Uterus (tissue), 4 donors: ENCODE measurements around the gene DCC. TPM values are rescaled to one million over a fixed set of nuclear protein-coding genes. Genes with fewer than 3 reads are reported as not detected.

ENCODE experiments used
- DNase-seq, 2 donors: peaks; one replicate each; pipeline ENCODE4 v3.0.0-alpha.2; 2019 to 2020
- H3K27ac ChIP-seq, 2 donors: fragments of 200-600 bp; sonication (generic); 1 replicate in 1 of 2; 2 replicates in 1 of 2; pipeline ENCODE4 v1.5.1; 2016 to 2018
- H3K27me3 ChIP-seq, 2 donors: fragments of 200-600 bp; sonication (generic); one replicate each; pipeline ENCODE4 v1.5.1; 2018 to 2019; ENCODE audit warnings: control low read depth in 1 of 2
- H3K36me3 ChIP-seq, 2 donors: fragments of 200-600 bp; sonication (generic); one replicate each; pipeline ENCODE4 v1.5.1; 2019; ENCODE audit warnings: control low read depth in 1 of 2
- H3K4me1 ChIP-seq, 2 donors: fragments of 200-600 bp; sonication (generic); one replicate each; pipeline ENCODE4 v1.5.1; 2018 to 2019; ENCODE audit warnings: control low read depth in 1 of 2
- H3K4me3 ChIP-seq, 2 donors: fragments of 200-600 bp; sonication (generic); 1 replicate in 1 of 2; 2 replicates in 1 of 2; pipeline ENCODE4 v1.5.1; 2018 to 2019; ENCODE audit warnings: mild to moderate bottlenecking in 1 of 2
- H3K9me3 ChIP-seq, 2 donors: fragments of 200-600 bp; sonication (generic); one replicate each; pipeline ENCODE4 v1.5.1; 2019; ENCODE audit warnings: control low read depth in 1 of 2
- POLR2A ChIP-seq, 2 donors: fragments of 450-650 bp; IDR thresholded peaks; one replicate each; pipeline ENCODE4 v1.6.1; 2016; ENCODE audit warnings: antibody characterized with exemption in 2 of 2, mild to moderate bottlenecking in 1 of 2, moderate library complexity in 1 of 2
- intact Hi-C: fragments of 100-400 bp; cut with DNase I; formaldehyde crosslinking; loops from one replicate; pipeline ENCODE4 v1.15.1; 2023; ENCODE audit warnings: low total_unique reads
- total RNA-seq, 4 donors: library from RNA; depleted of rRNA in 3 of 4; stranded (reverse); fragments of >200 nt in 3 of 4; gene quantifications; one replicate each; pipeline versions ENCODE4 v1.1.0 to v1.2.4, GENCODE V29; 2014 to 2023
- TF ChIP-seq, protein P1 (sequence below), 4 experiments: fragments of 200-600 bp in 2 of 4; fragments of 450-650 bp in 2 of 4; sonication (generic) in 2 of 4; IDR thresholded peaks; one replicate each; pipeline ENCODE4 v1.5.1; 2016 to 2019; ENCODE audit warnings: antibody characterized with exemption in 4 of 4, mild to moderate bottlenecking in 2 of 4, moderate library complexity in 1 of 4
- donor health status: DM: yes; HTN: yes; CAD: no.

DCC gene
- total RNA-seq, 4 donors from 2014 or later = 0.40 to 3.2 TPM; not detected in 2

DNA sequence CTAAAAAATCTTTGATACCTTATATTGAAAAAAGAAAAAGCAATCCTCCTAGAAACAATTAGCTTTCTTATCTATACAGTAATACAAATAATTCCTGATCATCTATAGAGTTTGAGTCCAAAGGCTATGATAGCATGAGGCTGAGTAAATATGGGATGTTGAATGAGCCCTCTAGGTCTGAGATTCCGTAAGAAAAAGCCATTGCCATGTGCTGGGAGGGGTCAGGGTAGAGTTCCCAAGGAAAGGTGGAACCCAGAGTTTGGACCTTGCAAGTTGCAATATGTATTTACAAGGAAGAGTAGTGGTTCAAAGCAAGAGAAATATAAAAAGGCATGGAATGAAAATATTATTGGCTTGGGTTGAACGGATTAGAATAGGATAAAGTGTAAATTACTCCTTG is 178.1 kb downstream of the DCC start:
- Histone ChIP-seq H3K36me3 (no peaks in the 10 kb centered on the region), H3K4me1 (no peaks in the 10 kb centered on the region), H3K27me3 (no peaks in the 10 kb centered on the region), H3K4me3 (no peak overlapping the region), H3K9me3 (no peaks in the 10 kb centered on the region), H3K27ac (no peak overlapping the region)
- DNase-seq = no peak
- intact Hi-C loops = no loop called here
- TF ChIP-seq POLR2A (IDR thresholded peaks at IDR 0.05) = no peak
- TF ChIP-seq, protein P1, sequence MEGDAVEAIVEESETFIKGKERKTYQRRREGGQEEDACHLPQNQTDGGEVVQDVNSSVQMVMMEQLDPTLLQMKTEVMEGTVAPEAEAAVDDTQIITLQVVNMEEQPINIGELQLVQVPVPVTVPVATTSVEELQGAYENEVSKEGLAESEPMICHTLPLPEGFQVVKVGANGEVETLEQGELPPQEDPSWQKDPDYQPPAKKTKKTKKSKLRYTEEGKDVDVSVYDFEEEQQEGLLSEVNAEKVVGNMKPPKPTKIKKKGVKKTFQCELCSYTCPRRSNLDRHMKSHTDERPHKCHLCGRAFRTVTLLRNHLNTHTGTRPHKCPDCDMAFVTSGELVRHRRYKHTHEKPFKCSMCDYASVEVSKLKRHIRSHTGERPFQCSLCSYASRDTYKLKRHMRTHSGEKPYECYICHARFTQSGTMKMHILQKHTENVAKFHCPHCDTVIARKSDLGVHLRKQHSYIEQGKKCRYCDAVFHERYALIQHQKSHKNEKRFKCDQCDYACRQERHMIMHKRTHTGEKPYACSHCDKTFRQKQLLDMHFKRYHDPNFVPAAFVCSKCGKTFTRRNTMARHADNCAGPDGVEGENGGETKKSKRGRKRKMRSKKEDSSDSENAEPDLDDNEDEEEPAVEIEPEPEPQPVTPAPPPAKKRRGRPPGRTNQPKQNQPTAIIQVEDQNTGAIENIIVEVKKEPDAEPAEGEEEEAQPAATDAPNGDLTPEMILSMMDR (IDR thresholded peaks at IDR 0.05) = no peak

DNA sequence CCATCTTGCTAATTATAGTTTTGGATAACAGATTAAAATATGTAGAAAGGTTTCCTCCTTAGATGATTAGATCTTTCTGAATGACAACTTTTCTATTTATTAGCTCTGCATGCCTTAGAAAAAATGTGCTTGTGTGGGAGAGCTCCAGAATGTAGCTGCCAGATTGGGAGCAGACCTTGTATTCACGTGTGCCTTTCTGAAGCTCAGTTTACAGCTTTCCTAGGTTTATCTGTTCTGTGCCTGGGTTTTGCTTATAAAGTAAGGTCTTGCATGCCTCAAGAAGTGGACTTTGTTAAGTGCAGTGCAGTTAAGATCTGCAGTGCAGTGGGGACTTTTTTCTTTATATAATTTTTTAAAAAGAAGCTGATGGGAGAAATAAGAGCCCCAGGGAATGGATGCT is 179.0 kb downstream of the DCC start:
- TF ChIP-seq, protein P1 (IDR thresholded peaks at IDR 0.05) = no peak
- H3K36me3 ChIP-seq = no peaks in the 10 kb centered on the region
- no peaks in the 10 kb centered on the region for H3K9me3 ChIP-seq
- H3K4me1 ChIP-seq = no peaks in the 10 kb centered on the region
- no peak overlapping the region for H3K27ac ChIP-seq
- intact Hi-C loops = no loop called here
- DNase-seq = no peak
- H3K4me3 ChIP-seq = no peak overlapping the region
- no peaks in the 10 kb centered on the region for H3K27me3 ChIP-seq

DNA sequence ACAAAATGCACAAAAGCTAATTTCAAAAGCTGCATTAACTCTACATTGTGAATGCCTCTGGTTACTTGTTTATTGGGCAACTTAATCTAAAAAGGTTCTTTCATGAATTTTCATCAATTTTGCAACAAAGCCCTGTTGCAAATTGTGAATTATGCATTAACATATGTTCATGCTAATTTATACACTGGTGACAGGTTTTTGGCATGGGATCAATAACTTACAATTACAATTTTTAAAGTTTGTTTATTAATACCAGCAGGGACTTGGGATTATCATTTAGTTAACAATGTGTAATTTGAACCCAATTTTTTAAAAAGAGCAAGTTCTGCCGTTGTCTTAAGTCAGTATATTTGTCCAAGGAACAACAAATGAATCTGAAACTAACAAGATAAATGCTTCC is 183.6 kb downstream of the DCC start:
- intact Hi-C loops = no loop called here
- no peaks in the 10 kb centered on the region for H3K36me3 ChIP-seq
- H3K4me3 ChIP-seq = no peak overlapping the region
- no peaks in the 10 kb centered on the region for H3K9me3 ChIP-seq
- H3K4me1 ChIP-seq = no peaks in the 10 kb centered on the region
- no peak for DNase-seq
- H3K27me3 ChIP-seq = no peaks in the 10 kb centered on the region
- H3K27ac ChIP-seq = no peak overlapping the region
- TF ChIP-seq, protein P1 (IDR thresholded peaks at IDR 0.05) = no peak
- TF ChIP-seq POLR2A (IDR thresholded peaks at IDR 0.05) = no peak

DNA sequence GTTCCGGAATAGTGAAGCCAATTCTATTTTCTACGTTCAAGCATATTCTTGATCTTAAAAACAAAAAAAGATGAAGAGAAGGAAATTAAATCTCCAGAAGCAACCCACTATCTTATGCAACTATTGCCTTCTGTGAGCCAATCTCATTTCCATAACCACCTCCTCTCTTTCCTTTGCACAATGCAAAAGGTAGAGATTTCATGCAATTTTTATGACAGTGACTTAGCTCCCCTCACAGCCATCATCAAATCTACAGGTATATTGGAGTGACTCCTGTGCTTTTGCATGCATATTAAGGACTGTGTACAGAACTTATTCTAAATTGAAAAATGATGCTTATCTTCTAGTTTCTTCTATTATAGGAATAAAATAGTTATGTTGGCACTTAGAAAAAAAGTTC is 191.8 kb downstream of the DCC start:
- no peaks in the 10 kb centered on the region for H3K9me3 ChIP-seq
- H3K27ac ChIP-seq = no peak overlapping the region
- H3K4me1 ChIP-seq = no peaks in the 10 kb centered on the region
- intact Hi-C loops = no loop called here
- no peak for TF ChIP-seq POLR2A (IDR thresholded peaks at IDR 0.05)
- TF ChIP-seq, protein P1 (IDR thresholded peaks at IDR 0.05) = no peak
- no peaks in the 10 kb centered on the region for H3K27me3 ChIP-seq
- no peaks in the 10 kb centered on the region for H3K36me3 ChIP-seq
- DNase-seq = no peak
- H3K4me3 ChIP-seq = no peak overlapping the region

DNA sequence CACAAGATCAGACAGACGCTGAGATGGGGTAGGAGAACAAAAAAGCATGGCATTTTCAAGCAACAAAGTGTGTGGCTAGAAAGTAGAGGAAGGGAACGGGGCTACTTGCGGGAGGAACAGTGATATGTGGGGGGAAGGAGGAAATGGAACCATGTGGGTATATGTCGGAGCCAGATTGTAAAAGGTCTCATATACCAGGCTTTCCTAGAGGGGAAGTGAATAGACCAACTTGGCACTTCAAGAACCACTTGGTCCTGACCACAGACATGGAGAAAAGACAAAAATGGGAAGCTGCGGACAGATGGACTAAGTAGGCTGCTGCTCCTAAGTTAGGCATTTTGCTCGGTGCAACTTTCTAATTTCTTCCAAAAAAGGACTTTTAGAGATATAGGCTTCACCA is 196.0 kb downstream of the DCC start:
- Histone ChIP-seq H3K36me3 (no peaks in the 10 kb centered on the region), H3K27me3 (no peaks in the 10 kb centered on the region), H3K9me3 (no peaks in the 10 kb centered on the region), H3K4me1 (no peaks in the 10 kb centered on the region), H3K27ac (no peak overlapping the region), H3K4me3 (no peak overlapping the region)
- intact Hi-C loops = no loop called here
- DNase-seq = no peak
- TF ChIP-seq, protein P1 (IDR thresholded peaks at IDR 0.05) = no peak
- TF ChIP-seq POLR2A (IDR thresholded peaks at IDR 0.05) = no peak
